HCT116 (cell line): ENCODE data around the gene FRAS1. TPM values are rescaled to one million over a fixed set of nuclear protein-coding genes. Genes with fewer than 3 reads are reported as not detected.

ENCODE experiments used
- ATAC-seq: fragments of 200-7000 bp; cut with Tn5 transposase; 2 replicates; pipeline ENCODE4 v1.9.1; 2020; ENCODE audit warnings: mild to moderate bottlenecking, moderate library complexity
- BruUV-seq: library from RNA; stranded (reverse); fragments of 400-500 nt; replicated peaks from 2 replicates; lab custom pipeline; 2021; lab: Mats Ljungman, UMichigan
- CTCF ChIA-PET: fragments of 300-600 bp; sonication (Branson Sonifier 250); formaldehyde crosslinking; loops from one replicate; lab custom pipeline; 2021; ENCODE audit warnings: antibody characterized with exemption; lab: Charles Lee
- POLR2A ChIA-PET: fragments of 300-600, 350-600 bp; sonication (Branson Sonifier 250); formaldehyde crosslinking; loops from one replicate; lab custom pipeline; 2021; ENCODE audit warnings: antibody characterized with exemption; lab: Charles Lee
- RAD21 ChIA-PET, 2 experiments: fragments of 300-600 bp; sonication (Branson Sonifier 250); formaldehyde crosslinking; loops; one replicate each; lab custom pipeline; 2023; ENCODE audit warnings: low total read pairs in 2 of 2; ENCODE audit not compliant: uncharacterized antibody in 2 of 2, unreplicated experiment in 2 of 2, low non-redundant PET in 1 of 2; lab: Charles Lee
- DNase-seq: peaks from one replicate; pipeline ENCODE4 v3.0.0-alpha.2; 2010; ENCODE audit warnings: low read depth, low spot score
- H2AFZ ChIP-seq: fragments of 200-600 bp; shearing (Covaris generic), sonication (generic); 2 replicates; pipeline ENCODE4 v1.6.1; 2017; ENCODE audit warnings: low read depth, mixed run types, mixed read lengths, antibody characterized with exemption, low read length; ENCODE audit not compliant: poor library complexity, severe bottlenecking
- H3K27ac ChIP-seq: 2 replicates; pipeline ENCODE4 v1.5.1; 2012; ENCODE audit warnings: low read depth, low read length
- H3K27me3 ChIP-seq: fragments of 200-600 bp; sonication (generic); 2 replicates; pipeline ENCODE4 v1.6.1; 2016; ENCODE audit warnings: mixed run types, low read length, mixed read lengths; ENCODE audit not compliant: insufficient read depth
- H3K36me3 ChIP-seq, 2 experiments: fragments of 200-500 bp in 1 of 2; fragments of 200-600 bp in 1 of 2; sonication (Bioruptor generic) in 1 of 2; sonication (generic) in 1 of 2; 2 replicates each; pipeline versions ENCODE4 v1.5.1 to v1.6.1; 2014 to 2016; ENCODE audit warnings: low read length in 2 of 2, inconsistent platforms in 1 of 2, mixed read lengths in 1 of 2, mixed run types in 1 of 2; ENCODE audit not compliant: insufficient read depth in 2 of 2, control insufficient read depth in 1 of 2
- H3K4me1 ChIP-seq, 2 experiments: fragments of 200-600 bp in 1 of 2; sonication (generic) in 1 of 2; 2 replicates each; pipeline versions ENCODE4 v1.5.1 to v1.6.1; 2012 to 2017; ENCODE audit warnings: low read length in 2 of 2, inconsistent platforms in 1 of 2, mild to moderate bottlenecking in 1 of 2, mixed read lengths in 1 of 2, mixed run types in 1 of 2, moderate library complexity in 1 of 2; ENCODE audit not compliant: insufficient read depth in 2 of 2, control insufficient read depth in 1 of 2
- H3K4me2 ChIP-seq: fragments of 200-600 bp; sonication (generic); 2 replicates; pipeline ENCODE4 v1.6.1; 2017; ENCODE audit warnings: mixed run types, low read length, mixed read lengths
- H3K4me3 ChIP-seq, 2 experiments: fragments of 200-600 bp in 1 of 2; sonication (generic) in 1 of 2; replicated peaks in 1 of 2; 2 replicates each; pipeline ENCODE4 v1.5.1; 2011 to 2016; ENCODE audit warnings: low read length in 2 of 2, control low read depth in 1 of 2, low read depth in 1 of 2, mild to moderate bottlenecking in 1 of 2, mixed read lengths in 1 of 2, mixed run types in 1 of 2
- H3K79me2 ChIP-seq: fragments of 200-600 bp; sonication (generic); 2 replicates; pipeline ENCODE4 v1.6.1; 2017; ENCODE audit warnings: mild to moderate bottlenecking, mixed run types, low read length, moderate library complexity, mixed read lengths; ENCODE audit not compliant: insufficient read depth
- H3K9ac ChIP-seq: fragments of 200-600 bp; sonication (generic); 2 replicates; pipeline ENCODE4 v1.6.1; 2016; ENCODE audit warnings: low read length, mixed read lengths
- H3K9me2 ChIP-seq: fragments of 200-600 bp; sonication (generic), shearing (Covaris generic); 2 replicates; pipeline ENCODE4 v1.6.1; 2017; ENCODE audit warnings: mixed run types, mild to moderate bottlenecking, moderate library complexity; ENCODE audit not compliant: insufficient read depth
- H3K9me3 ChIP-seq, 2 experiments: fragments of 200-500 bp in 1 of 2; fragments of 200-600 bp in 1 of 2; sonication (Bioruptor generic) in 1 of 2; sonication (generic) in 1 of 2; 2 replicates each; pipeline ENCODE4 v1.6.1; 2014 to 2017; ENCODE audit warnings: low read length in 2 of 2, mixed read lengths in 2 of 2, inconsistent platforms in 1 of 2, low read depth in 1 of 2, mild to moderate bottlenecking in 1 of 2, mixed run types in 1 of 2, moderate library complexity in 1 of 2; ENCODE audit not compliant: control insufficient read depth in 1 of 2, insufficient read depth in 1 of 2
- H4K20me1 ChIP-seq: fragments of 200-600 bp; sonication (generic), shearing (Covaris generic); 2 replicates; pipeline ENCODE4 v1.6.1; 2017; ENCODE audit warnings: mixed run types, mild to moderate bottlenecking, moderate library complexity; ENCODE audit not compliant: insufficient read depth
- CBX3 ChIP-seq: IDR thresholded peaks from 2 replicates; pipeline ENCODE4 v1.6.1; 2012; ENCODE audit warnings: low read depth
- EGR1 ChIP-seq: IDR thresholded peaks from 2 replicates; pipeline ENCODE4 v1.6.1; 2012; ENCODE audit warnings: low read depth
- ELF1 ChIP-seq: IDR thresholded peaks from 2 replicates; pipeline ENCODE4 v1.6.1; 2012; ENCODE audit warnings: low read depth, borderline replicate concordance
- POLR2A ChIP-seq: IDR thresholded peaks from 2 replicates; pipeline ENCODE4 v1.7.0; 2011; ENCODE audit warnings: borderline replicate concordance; ENCODE audit not compliant: insufficient read depth, insufficient read length; ENCODE audit errors: extremely low read depth
- RAD21 ChIP-seq: IDR thresholded peaks from 2 replicates; pipeline ENCODE4 v1.6.1; 2012; ENCODE audit warnings: low read depth, mild to moderate bottlenecking
- SIN3A ChIP-seq: IDR thresholded peaks from 2 replicates; pipeline ENCODE4 v1.6.1; 2012; ENCODE audit warnings: low read depth
- ZFX ChIP-seq: fragments of 450-650 bp; IDR thresholded peaks from 2 replicates; pipeline ENCODE4 v1.6.1; 2017
- ZNF274 ChIP-seq: fragments of 200-500 bp; sonication (Bioruptor generic); IDR thresholded peaks from 2 replicates; pipeline ENCODE4 v1.6.1; 2014; ENCODE audit warnings: mild to moderate bottlenecking, low read depth, low read length, inconsistent platforms
- intact Hi-C: fragments of 100-400 bp; cut with micrococcal nuclease; formaldehyde crosslinking; loops from 2 replicates; pipeline ENCODE4 v1.10.0; 2022
- total RNA-seq: library from RNA; stranded (reverse); gene quantifications from one replicate; pipeline ENCODE4 v1.2.1, GENCODE V29; 2021; ENCODE audit not compliant: unreplicated experiment
- TF ChIP-seq, protein P1 (sequence below): IDR thresholded peaks from 2 replicates; pipeline ENCODE4 v1.6.1; 2012; ENCODE audit warnings: low read depth

The FRAS1 gene
- total RNA-seq, 1 experiment from 2014 or later: 33.5 TPM

DNA sequence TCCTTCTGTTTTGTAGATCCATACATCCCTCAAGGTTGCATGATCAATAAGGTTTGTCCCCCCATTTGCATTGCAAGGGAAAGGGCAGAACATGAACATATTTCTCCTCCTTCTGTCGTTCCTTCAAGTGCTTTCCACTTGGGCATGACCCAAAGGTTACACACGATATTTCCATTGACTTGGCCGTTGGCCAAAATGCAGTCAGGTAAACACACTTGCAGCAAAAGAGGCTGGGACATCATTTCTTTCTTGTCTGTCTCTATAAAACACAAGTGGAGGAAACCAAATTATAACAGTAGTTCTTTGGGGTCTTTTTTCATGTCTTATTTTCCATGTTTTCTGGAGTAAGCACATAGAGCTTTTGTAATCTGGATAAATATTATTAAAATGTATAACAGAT is 156.1 kb downstream of the FRAS1 start:
- RAD21 ChIA-PET: no interaction called here
- Histone ChIP-seq H3K4me2 (no peak overlapping the region), H4K20me1 (no peaks in the 10 kb centered on the region), H3K27me3 (no peaks in the 10 kb centered on the region), H3K9me2 (no peaks in the 10 kb centered on the region)
- no peak for DNase-seq
- no peak for ATAC-seq
- TF ChIP-seq ZNF274 (no peak), ELF1 (no peak), SIN3A (no peak), POLR2A (no peak), ZFX (no peak), CBX3 (no peak), EGR1 (no peak), RAD21 (no peak)
- TF ChIP-seq, protein P1, sequence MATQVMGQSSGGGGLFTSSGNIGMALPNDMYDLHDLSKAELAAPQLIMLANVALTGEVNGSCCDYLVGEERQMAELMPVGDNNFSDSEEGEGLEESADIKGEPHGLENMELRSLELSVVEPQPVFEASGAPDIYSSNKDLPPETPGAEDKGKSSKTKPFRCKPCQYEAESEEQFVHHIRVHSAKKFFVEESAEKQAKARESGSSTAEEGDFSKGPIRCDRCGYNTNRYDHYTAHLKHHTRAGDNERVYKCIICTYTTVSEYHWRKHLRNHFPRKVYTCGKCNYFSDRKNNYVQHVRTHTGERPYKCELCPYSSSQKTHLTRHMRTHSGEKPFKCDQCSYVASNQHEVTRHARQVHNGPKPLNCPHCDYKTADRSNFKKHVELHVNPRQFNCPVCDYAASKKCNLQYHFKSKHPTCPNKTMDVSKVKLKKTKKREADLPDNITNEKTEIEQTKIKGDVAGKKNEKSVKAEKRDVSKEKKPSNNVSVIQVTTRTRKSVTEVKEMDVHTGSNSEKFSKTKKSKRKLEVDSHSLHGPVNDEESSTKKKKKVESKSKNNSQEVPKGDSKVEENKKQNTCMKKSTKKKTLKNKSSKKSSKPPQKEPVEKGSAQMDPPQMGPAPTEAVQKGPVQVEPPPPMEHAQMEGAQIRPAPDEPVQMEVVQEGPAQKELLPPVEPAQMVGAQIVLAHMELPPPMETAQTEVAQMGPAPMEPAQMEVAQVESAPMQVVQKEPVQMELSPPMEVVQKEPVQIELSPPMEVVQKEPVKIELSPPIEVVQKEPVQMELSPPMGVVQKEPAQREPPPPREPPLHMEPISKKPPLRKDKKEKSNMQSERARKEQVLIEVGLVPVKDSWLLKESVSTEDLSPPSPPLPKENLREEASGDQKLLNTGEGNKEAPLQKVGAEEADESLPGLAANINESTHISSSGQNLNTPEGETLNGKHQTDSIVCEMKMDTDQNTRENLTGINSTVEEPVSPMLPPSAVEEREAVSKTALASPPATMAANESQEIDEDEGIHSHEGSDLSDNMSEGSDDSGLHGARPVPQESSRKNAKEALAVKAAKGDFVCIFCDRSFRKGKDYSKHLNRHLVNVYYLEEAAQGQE: no peak
- TF ChIP-seq, all 23 proteins: peak for 0
- Histone ChIP-seq H3K4me3 (no peak overlapping the region), H3K9me3 (no peaks in the 10 kb centered on the region), H3K9ac (no peak overlapping the region), H3K4me1 (no peaks in the 10 kb centered on the region), H2AFZ (no peak overlapping the region), H3K36me3 (no peaks in the 10 kb centered on the region), H3K27ac (no peak overlapping the region), H3K79me2 (no peaks in the 10 kb centered on the region)
- ChIA-PET POLR2A (no interaction called here), CTCF (no interaction called here)
- BruUV-seq: no TSS peak
- intact Hi-C loops: no loop called here
